Ovary (tissue), 3 donors: ENCODE results near the gene MEMO1.

Experiments used
- CTCF ChIP-seq, 3 donors: fragments of 450-650 bp in 2 of 3; fragments of 200-600 bp in 1 of 3; IDR thresholded peaks; one replicate each; pipeline versions ENCODE4 v1.5.1 to v1.8.0; 2016 to 2022; ENCODE audit warnings: antibody characterized with exemption in 3 of 3, mild to moderate bottlenecking in 1 of 3
- POLR2A ChIP-seq: fragments of 450-650 bp; IDR thresholded peaks from one replicate; pipeline ENCODE4 v1.6.1; 2017; ENCODE audit warnings: antibody characterized with exemption, mild to moderate bottlenecking, moderate library complexity
- donor health status: DM: no; HTN: no; CAD: no.

DNA sequence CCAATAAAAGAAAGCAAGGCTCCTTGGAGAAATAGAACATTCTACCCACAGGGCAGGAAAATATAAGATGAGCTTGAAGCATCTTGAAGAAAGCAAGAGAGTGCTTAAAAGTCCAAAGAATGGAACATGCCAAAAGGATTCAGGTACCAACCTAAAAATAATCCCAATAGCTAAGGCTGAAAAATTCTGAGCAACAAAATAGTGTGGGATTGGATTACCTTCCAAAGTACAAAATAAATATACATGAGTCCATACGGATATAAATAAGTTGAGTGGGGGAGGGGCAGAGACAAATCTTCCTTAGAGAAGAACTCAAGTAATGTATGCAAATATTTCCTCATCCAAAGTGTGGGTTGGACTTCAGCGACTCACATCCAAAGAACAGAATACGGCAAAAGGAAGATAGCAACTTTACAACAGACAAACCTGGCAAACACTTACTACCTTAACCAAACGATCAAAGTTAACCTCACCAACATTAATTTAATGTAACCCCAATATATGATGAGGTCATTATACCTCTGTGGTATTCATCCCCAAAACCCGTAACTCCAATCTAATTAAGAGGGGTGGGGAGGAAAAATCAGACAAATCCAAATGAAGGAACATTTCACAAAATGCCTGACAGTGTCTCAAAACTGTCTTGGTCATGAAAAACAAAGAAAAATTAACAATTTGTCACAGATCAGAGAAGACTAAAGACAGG lies 26.9 kb downstream of the MEMO1 start:
- TF ChIP-seq CTCF (IDR thresholded peaks at IDR 0.05) = no peak
- no peak for TF ChIP-seq POLR2A
